GM23248 (cell line): ENCODE results near the gene FOXF2. TPM values are rescaled to one million over a fixed set of nuclear protein-coding genes. Genes with fewer than 3 reads are reported as not detected.

ENCODE experiments used
- DNase-seq: peaks from one replicate; pipeline ENCODE4 v3.0.0-alpha.2; 2015
- H2AFZ ChIP-seq: fragments of 200-600 bp; sonication (generic); 2 replicates; pipeline ENCODE4 v1.6.1; 2016; ENCODE audit warnings: antibody characterized with exemption
- H3F3A ChIP-seq: fragments of 200-600 bp; sonication (generic); 2 replicates; pipeline ENCODE4 v1.6.1; 2016; ENCODE audit warnings: mild to moderate bottlenecking, antibody characterized with exemption, mixed run types; ENCODE audit not compliant: insufficient read depth
- H3K27ac ChIP-seq: fragments of 200-600 bp; sonication (generic); 2 replicates; pipeline ENCODE4 v1.5.1; 2016; ENCODE audit warnings: mild to moderate bottlenecking
- H3K27me3 ChIP-seq: fragments of 200-600 bp; sonication (generic); replicated peaks from 2 replicates; pipeline ENCODE4 v1.6.1; 2016; ENCODE audit warnings: mild to moderate bottlenecking; ENCODE audit not compliant: insufficient read depth
- H3K36me3 ChIP-seq: fragments of 200-600 bp; sonication (generic); 2 replicates; pipeline ENCODE4 v1.6.1; 2016; ENCODE audit warnings: low read depth, mild to moderate bottlenecking
- H3K4me1 ChIP-seq: fragments of 200-600 bp; sonication (generic); 2 replicates; pipeline ENCODE4 v1.6.1; 2016; ENCODE audit warnings: mild to moderate bottlenecking; ENCODE audit not compliant: insufficient read depth
- H3K4me2 ChIP-seq: fragments of 200-600 bp; sonication (generic); one replicate; pipeline ENCODE4 v1.6.1; 2016; ENCODE audit warnings: mild to moderate bottlenecking; ENCODE audit not compliant: unreplicated experiment
- H3K4me3 ChIP-seq: fragments of 200-600 bp; sonication (generic); 2 replicates; pipeline ENCODE4 v1.5.1; 2016; ENCODE audit warnings: mild to moderate bottlenecking
- H3K79me2 ChIP-seq: fragments of 200-600 bp; sonication (generic); 2 replicates; pipeline ENCODE4 v1.6.1; 2016; ENCODE audit warnings: mild to moderate bottlenecking; ENCODE audit not compliant: insufficient read depth
- H3K9ac ChIP-seq: fragments of 200-600 bp; sonication (generic); 2 replicates; pipeline ENCODE4 v1.6.1; 2016; ENCODE audit warnings: mild to moderate bottlenecking
- H3K9me2 ChIP-seq: fragments of 200-600 bp; sonication (generic); 2 replicates; pipeline ENCODE4 v1.6.1; 2016; ENCODE audit warnings: mixed run types, mild to moderate bottlenecking, moderate library complexity; ENCODE audit not compliant: insufficient read depth
- H3K9me3 ChIP-seq: fragments of 200-600 bp; sonication (generic); one replicate; pipeline ENCODE4 v1.6.1; 2017; ENCODE audit warnings: low read depth
- H4K20me1 ChIP-seq: fragments of 200-600 bp; sonication (generic); 2 replicates; pipeline ENCODE4 v1.6.0; 2016; ENCODE audit not compliant: insufficient read depth
- EZH2 ChIP-seq: fragments of 200-600 bp; sonication (generic); IDR thresholded peaks from 2 replicates; pipeline ENCODE4 v1.6.1; 2018; ENCODE audit warnings: antibody characterized with exemption, mild to moderate bottlenecking; ENCODE audit not compliant: insufficient read depth, poor library complexity, severe bottlenecking
- EZH2phosphoT487 ChIP-seq: fragments of 200-600 bp; sonication (generic); IDR thresholded peaks from 2 replicates; pipeline ENCODE4 v1.6.1; 2018; ENCODE audit warnings: antibody characterized with exemption, moderate library complexity, mild to moderate bottlenecking, low read depth; ENCODE audit not compliant: insufficient read depth
- WGBS, 2 experiments: methylation state at CpG; one replicate each; pipeline ENCODE4 v1.1.6; 2015 to 2017; ENCODE audit warnings: low lambda C conversion rate in 2 of 2, low coverage in 1 of 2; ENCODE audit errors: missing lambda C conversion rate in 2 of 2; 5-methylcytosine and 5-hydroxymethylcytosine counted together
- in situ Hi-C: fragments of 300-500 bp; cut with MboI; formaldehyde crosslinking; loops from 2 replicates; pipeline ENCODE4 v1.15.0; 2020
- polyA plus RNA-seq: library from polyadenylated mRNA; unstranded; fragments of >200 nt; fragmentation: Nextera tagmentation; extraction: Ambion mirVana; gene quantifications from 2 replicates; pipeline ENCODE4 v1.2.1, GENCODE V29; 2016
- total RNA-seq: library from RNA; depleted of rRNA; stranded (reverse); fragments of >200 nt; shearing (Covaris generic); gene quantifications from 2 replicates; pipeline ENCODE4 v1.2.3, GENCODE V29; 2014

Gene FOXF2
- total and polyA plus RNA-seq, 2 experiments from 2014 or later: 2.7 to 8.3 TPM

DNA sequence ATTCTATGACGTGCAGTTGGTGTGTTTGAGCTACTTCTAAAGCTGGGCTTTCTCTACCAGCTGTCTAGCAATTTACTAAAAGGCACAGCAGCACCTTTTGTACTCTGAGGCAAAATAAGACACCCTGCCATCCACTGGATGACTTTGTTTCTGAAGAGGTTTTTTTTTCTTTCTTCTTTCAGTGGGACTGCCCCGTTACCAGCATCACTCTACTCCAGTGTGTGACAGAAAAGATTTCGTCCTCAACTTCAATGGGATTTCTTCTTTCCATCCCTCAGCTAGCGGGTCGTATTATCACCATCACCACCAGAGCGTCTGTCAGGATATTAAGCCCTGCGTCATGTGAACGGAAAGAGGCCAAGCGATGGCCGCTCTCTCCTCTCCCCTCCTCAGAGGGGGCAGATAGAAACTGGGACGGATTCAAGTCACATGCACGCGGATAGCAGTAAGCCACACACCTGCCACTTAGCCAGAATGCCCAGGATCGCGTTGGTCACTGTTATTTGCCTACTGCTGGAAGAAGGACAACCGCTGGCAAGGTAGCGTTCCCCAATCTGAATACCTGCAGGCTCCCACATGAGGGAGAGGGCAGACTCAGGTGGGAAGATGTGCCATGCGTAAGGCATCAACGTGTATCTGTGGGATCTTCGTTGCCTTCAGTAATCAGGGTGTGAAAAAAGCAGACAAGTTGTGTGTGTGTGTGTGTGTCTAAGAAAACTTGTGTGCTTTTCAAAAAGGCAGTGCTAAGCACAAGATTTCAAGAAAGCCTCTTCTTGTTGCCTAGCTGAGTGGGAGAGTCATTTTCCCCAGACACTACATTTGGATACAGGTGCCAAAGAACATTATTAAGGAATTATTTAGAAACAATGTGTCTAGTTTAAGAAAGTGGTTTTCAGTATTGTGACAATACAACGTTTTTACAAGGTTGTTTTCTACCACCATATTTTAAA, 5.4 kb downstream of the FOXF2 start:
- H3K36me3 ChIP-seq: no peaks in the 10 kb centered on the region; the same call in 1 of the 2 replicates
- 94 to 95% methylated on average over 21 of the region's 21 CpGs for WGBS, 2 experiments
- TF ChIP-seq EZH2phosphoT487: no peak
- no peak overlapping the region for H3K4me3 ChIP-seq
- H3K79me2 ChIP-seq: peaks cover 23% of the 10 kb centered on the region
- H3K9me3 ChIP-seq: no peaks in the 10 kb centered on the region
- no peaks in the 10 kb centered on the region for H3K9me2 ChIP-seq
- no peak overlapping the region for H3K9ac ChIP-seq
- no peak for DNase-seq
- H3K27ac ChIP-seq: no peak overlapping the region
- H3K4me1 ChIP-seq: 0 out of 2 replicates have a peak, but pooled peaks cover 4% of the 10 kb centered on the region
- H3K27me3 ChIP-seq: no peaks in the 10 kb centered on the region
- H3K4me2 ChIP-seq: no peak overlapping the region
- no peak overlapping the region for H2AFZ ChIP-seq
- H3F3A ChIP-seq: peaks cover 6% of the 10 kb centered on the region; the same call in 1 of the 2 replicates
- H4K20me1 ChIP-seq: no peaks in the 10 kb centered on the region
- in situ Hi-C loops: loop anchor here (25.0 kb wide), 1 partner anchor 482 kb away; no protein-coding TSS in a partner anchor

DNA sequence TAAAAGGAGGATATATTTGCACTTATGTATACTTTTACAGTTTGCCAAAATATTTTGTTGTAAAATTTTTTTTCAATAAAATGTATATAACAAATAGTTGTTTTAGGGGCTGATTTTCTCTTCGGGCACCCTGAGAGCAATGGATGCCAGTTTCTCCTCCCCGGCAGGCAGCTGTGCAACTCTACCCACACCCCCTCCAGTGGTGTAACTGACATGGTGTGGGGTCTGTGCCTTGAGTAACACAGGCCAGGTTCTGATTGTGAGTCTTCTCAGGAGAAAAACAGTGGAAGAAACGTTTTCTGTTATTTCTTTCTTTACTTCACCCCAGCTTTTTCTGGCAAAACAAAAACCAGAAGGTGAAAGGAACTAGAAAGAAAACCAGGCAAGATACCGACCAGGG, 6.1 kb downstream of the FOXF2 start:
- Histone ChIP-seq H3K4me1 (0 out of 2 replicates have a peak, but pooled peaks cover 4% of the 10 kb centered on the region), H4K20me1 (no peaks in the 10 kb centered on the region), H3K9me3 (no peaks in the 10 kb centered on the region), H3K4me2 (no peak overlapping the region), H3K4me3 (no peak overlapping the region), H3K9me2 (no peaks in the 10 kb centered on the region), H3K27me3 (no peaks in the 10 kb centered on the region), H3K9ac (no peak overlapping the region), H3F3A (peaks cover 6% of the 10 kb centered on the region; the same call in 1 of the 2 replicates), H3K27ac (no peak overlapping the region), H2AFZ (no peak overlapping the region), H3K79me2 (peaks cover 23% of the 10 kb centered on the region), H3K36me3 (no peaks in the 10 kb centered on the region; the same call in 1 of the 2 replicates)
- in situ Hi-C loops: loop anchor here (25.0 kb wide), 1 partner anchor 483 kb away; no protein-coding TSS in a partner anchor
- no peak for DNase-seq
- TF ChIP-seq EZH2 (no peak), EZH2phosphoT487 (no peak)
- WGBS, 2 experiments: 87 to 89% methylated on average over 4 of the region's 4 CpGs

DNA sequence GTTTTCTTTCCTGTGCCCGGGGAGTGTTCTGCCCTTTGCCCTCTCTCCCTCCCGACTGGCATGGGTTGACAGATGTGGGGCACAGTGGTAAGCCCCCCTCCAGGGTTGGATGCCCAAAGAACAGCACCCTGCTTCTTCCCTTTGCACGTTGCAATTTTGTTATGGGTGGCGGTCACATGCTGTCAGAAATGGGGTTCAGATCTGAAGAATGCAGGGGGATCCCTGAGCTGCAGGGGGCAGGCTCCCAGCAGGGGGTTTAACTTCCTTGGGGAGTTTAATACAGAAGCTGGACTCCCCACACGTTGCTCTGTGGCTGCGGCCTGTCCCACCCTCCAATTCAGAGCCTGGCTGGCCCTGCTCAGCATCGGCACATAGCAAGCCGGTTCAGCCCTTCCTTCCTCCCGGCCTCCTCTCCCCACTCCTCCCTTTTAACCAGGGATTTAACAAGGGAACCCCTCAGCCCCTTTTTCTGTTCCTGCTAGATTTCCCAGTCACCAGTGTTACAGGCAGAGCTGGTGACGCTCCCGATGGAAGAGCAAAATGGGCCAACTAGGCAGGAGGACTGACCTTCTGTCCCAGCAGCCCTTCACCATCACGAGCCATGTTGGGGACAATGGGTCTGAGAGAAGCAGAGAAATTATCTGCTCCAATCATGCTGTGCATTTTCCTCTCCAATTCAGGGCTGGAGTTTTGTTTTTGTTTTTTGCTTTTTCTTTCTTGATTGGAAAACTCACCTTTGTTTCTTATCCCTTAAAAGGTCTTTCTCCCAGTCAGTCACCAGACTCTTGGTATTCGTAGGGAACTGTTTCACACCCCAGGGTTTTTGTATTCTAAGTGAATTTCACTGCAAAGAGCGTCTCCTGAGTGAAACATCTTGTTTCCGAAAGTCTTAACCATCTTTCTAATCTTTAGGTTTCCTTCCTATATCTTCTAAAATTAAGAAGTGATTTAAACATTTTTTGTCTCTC, 6.8 kb downstream of the FOXF2 start:
- peaks cover 18% of the 10 kb centered on the region for H3K79me2 ChIP-seq
- peak overlapping the region; percentile 74 for H3K4me2 ChIP-seq
- no peaks in the 10 kb centered on the region; the same call in 1 of the 2 replicates for H3K36me3 ChIP-seq
- H3K9me2 ChIP-seq: no peaks in the 10 kb centered on the region
- no peaks in the 10 kb centered on the region for H4K20me1 ChIP-seq
- peak overlapping the region; percentile 55 for H2AFZ ChIP-seq
- 94% methylated on average over 15 of the region's 15 CpGs for WGBS, 2 experiments
- no peak for DNase-seq
- H3F3A ChIP-seq: peaks cover 6% of the 10 kb centered on the region; the same call in 1 of the 2 replicates
- no peak overlapping the region for H3K9ac ChIP-seq
- H3K27ac ChIP-seq: no peak overlapping the region
- in situ Hi-C loops: loop anchor here (25.0 kb wide), 1 partner anchor 484 kb away; no protein-coding TSS in a partner anchor
- H3K4me1 ChIP-seq: 0 out of 2 replicates have a peak, but pooled peaks cover 4% of the 10 kb centered on the region
- TF ChIP-seq EZH2phosphoT487 (no peak), EZH2 (no peak)
- H3K9me3 ChIP-seq: no peaks in the 10 kb centered on the region
- H3K27me3 ChIP-seq: no peaks in the 10 kb centered on the region
- 0 out of 2 replicates have a peak overlapping the region, but pooled peaks have one; percentile 42 for H3K4me3 ChIP-seq
